Thoracic aorta (tissue), 2 donors: ENCODE measurements around the gene KIAA0232. TPM values are rescaled to one million over a fixed set of nuclear protein-coding genes. Genes with fewer than 3 reads are reported as not detected.

Experiments
- ATAC-seq: fragments of 150-250 bp; one replicate; pipeline ENCODE4 v1.8.0; 2017; ENCODE audit warnings: low read depth; ENCODE audit not compliant: insufficient number of reproducible peaks, low FRiP score
- DNase-seq: peaks from one replicate; pipeline ENCODE4 v3.0.0-alpha.2; 2020; ENCODE audit warnings: low spot score
- H3K27ac ChIP-seq, 2 donors: fragments of 200-600 bp; sonication (generic); 1 replicate in 1 of 2; 2 replicates in 1 of 2; pipeline ENCODE4 v1.5.1; 2016; ENCODE audit warnings: mild to moderate bottlenecking in 2 of 2, moderate library complexity in 2 of 2
- H3K27me3 ChIP-seq: fragments of 200-600 bp; sonication (generic); replicated peaks from 2 replicates; pipeline ENCODE4 v1.6.0; 2016; ENCODE audit warnings: mild to moderate bottlenecking; ENCODE audit not compliant: insufficient read depth
- H3K36me3 ChIP-seq: fragments of 200-600 bp; sonication (generic); one replicate; pipeline ENCODE4 v1.5.1; 2016
- H3K4me1 ChIP-seq, 2 donors: fragments of 200-600 bp; sonication (generic); 1 replicate in 1 of 2; 2 replicates in 1 of 2; pipeline versions ENCODE4 v1.5.1 to v1.6.0; 2016; ENCODE audit warnings: low read depth in 2 of 2, mild to moderate bottlenecking in 1 of 2; ENCODE audit not compliant: control insufficient read depth in 1 of 2
- H3K4me3 ChIP-seq: fragments of 200-600 bp; sonication (generic); 2 replicates; pipeline ENCODE4 v1.5.1; 2016; ENCODE audit warnings: mild to moderate bottlenecking
- H3K9me3 ChIP-seq: fragments of 200-600 bp; sonication (generic); 2 replicates; pipeline ENCODE4 v1.5.1; 2016
- CTCF ChIP-seq: fragments of 200-600 bp; sonication (generic); IDR thresholded peaks from one replicate; pipeline ENCODE4 v1.5.1; 2019; ENCODE audit warnings: antibody characterized with exemption
- total RNA-seq, 2 donors: library from RNA; depleted of rRNA; stranded (reverse); fragments of >200 nt; gene quantifications; one replicate each; pipeline versions ENCODE4 v1.1.0 to v1.2.3, GENCODE V29; 2016

KIAA0232 gene
- total RNA-seq, 2 donors from 2014 or later = 56.9 to 80.8 TPM

- Histone ChIP-seq H3K4me1 (no peaks in the 10 kb centered on the region), H3K27me3 (no peaks in the 10 kb centered on the region), H3K9me3 (no peaks in the 10 kb centered on the region), H3K27ac (no peak overlapping the region), H3K4me3 (no peak overlapping the region), H3K36me3 (peaks cover 52% of the 10 kb centered on the region)
- no peak for TF ChIP-seq CTCF
- no peak for ATAC-seq
- DNase-seq = no peak
Measured at GRCh38 chr4:6874981-6875380, 92.5 kb downstream of the KIAA0232 start.

- Histone ChIP-seq H3K4me3 (no peak overlapping the region), H3K27ac (no peak overlapping the region), H3K9me3 (no peaks in the 10 kb centered on the region), H3K4me1 (no peaks in the 10 kb centered on the region), H3K36me3 (peaks cover 52% of the 10 kb centered on the region), H3K27me3 (no peaks in the 10 kb centered on the region)
- no peak for TF ChIP-seq CTCF
- no peak for DNase-seq
- ATAC-seq = no peak
Measured at GRCh38 chr4:6875431-6875831, 92.9 kb downstream of the KIAA0232 start.

GRCh38 chr4:6876440-6876839 is 93.9 kb downstream of the KIAA0232 start:
- ATAC-seq = no peak
- no peaks in the 10 kb centered on the region for H3K4me1 ChIP-seq
- no peak overlapping the region for H3K4me3 ChIP-seq
- no peaks in the 10 kb centered on the region for H3K27me3 ChIP-seq
- DNase-seq = no peak
- H3K36me3 ChIP-seq = peaks cover 62% of the 10 kb centered on the region
- no peak overlapping the region for H3K27ac ChIP-seq
- no peaks in the 10 kb centered on the region for H3K9me3 ChIP-seq
- no peak for TF ChIP-seq CTCF

GRCh38 chr4:6877067-6877466 is 94.5 kb downstream of the KIAA0232 start:
- H3K4me1 ChIP-seq = no peaks in the 10 kb centered on the region
- ATAC-seq (no peak), DNase-seq (no peak)
- H3K27ac ChIP-seq = no peak overlapping the region
- TF ChIP-seq CTCF = no peak
- no peaks in the 10 kb centered on the region for H3K9me3 ChIP-seq
- H3K36me3 ChIP-seq = peaks cover 63% of the 10 kb centered on the region
- H3K27me3 ChIP-seq = no peaks in the 10 kb centered on the region
- H3K4me3 ChIP-seq = no peak overlapping the region

- TF ChIP-seq CTCF = no peak
- H3K4me1 ChIP-seq = no peaks in the 10 kb centered on the region
- no peak overlapping the region for H3K27ac ChIP-seq
- no peak overlapping the region for H3K4me3 ChIP-seq
- ATAC-seq (no peak), DNase-seq (no peak)
- no peaks in the 10 kb centered on the region for H3K27me3 ChIP-seq
- no peaks in the 10 kb centered on the region for H3K9me3 ChIP-seq
- H3K36me3 ChIP-seq = peaks cover 59% of the 10 kb centered on the region
Measured at GRCh38 chr4:6878451-6879059, 96.0 kb downstream of the KIAA0232 start.
